ENCODE measurements around the gene DDX49. TPM values are rescaled to one million over a fixed set of nuclear protein-coding genes. Genes with fewer than 3 reads are reported as not detected.

DDX49 gene
- total RNA-seq, 1 donor from 2014 or later, result 46.3 TPM

DNA sequence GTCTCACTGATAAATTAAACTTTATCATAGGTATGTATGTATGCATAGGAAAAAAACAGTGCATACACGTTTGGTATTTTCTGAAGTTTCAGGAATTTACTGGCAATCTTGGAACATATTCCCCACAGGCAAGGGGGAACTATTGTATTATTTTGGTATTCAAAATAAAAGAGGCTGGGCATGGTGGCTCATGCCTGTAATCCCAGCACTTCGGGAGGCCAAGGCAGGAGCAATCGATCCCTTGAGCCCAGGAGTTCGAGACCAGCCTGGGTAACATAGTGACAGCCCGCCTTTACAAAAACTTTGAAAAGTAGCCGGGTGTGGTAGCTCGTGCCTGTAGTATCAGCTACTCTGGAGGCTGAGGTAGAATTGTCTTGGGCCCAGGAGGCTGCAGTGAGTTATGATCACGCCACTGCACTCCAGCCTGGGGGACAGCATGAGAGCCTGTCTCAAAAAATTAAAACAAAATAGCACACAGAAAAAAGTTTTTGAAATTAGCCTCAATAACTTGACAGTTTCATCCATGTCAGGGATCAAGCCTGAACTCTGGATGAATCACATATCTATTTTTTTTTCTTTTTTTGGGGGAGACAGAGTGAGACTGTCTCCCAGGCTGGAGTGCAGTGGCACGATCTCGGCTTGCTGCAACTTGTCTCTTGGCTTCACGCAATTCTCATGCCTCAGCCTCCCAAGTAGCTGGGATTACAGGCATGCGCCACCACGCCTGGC, 50.6 kb downstream of the DDX49 start:
- DNase-seq (ENCODE audit: extremely low read depth, low read depth, low spot score), result no peak

DNA sequence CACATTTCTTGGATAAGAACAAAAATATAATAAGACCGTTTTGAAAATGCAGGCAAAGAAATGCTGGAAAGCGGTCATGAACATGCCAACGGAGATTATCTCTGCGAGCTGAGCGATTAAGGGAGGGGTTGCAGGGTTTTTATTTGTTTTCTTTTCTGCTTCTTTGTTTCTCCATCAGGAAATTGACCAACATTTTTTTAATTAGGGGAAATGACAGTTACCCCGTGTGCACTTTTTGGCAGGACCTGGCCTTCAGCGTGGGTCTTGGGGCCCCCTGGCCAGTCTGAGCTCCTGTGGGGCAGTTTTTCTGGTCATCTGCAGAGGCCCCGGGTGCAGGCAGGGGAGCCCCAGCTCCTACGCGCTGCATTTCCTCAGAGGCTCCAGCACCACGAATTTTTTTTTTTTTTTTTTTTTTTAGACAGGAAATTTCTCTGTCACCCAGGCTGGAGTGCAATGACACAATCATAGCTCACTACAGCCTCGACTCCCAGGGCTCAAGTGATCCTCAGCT, 52.8 kb downstream of the DDX49 start:
- DNase-seq (ENCODE audit: extremely low read depth, low read depth, low spot score), result no peak

DNA sequence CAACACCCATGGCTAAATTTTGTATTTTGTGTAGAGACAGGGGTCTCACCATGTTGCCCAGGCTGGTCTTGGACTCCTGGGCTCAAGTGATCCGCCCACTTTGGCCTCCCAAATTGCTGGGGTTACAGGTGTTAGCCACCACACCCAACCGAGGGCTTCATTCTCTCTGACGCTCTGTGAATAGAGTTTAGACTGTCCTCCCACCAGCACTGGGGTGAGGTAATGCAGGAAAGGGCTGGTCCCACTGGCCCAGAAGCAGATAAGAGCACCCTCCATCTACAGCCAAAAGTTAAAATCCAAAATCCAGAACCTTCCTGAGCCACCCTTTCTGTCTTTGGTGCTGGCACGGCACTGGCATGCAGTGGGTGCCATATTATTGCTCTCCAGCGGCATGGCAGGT, 53.3 kb downstream of the DDX49 start:
- DNase-seq (ENCODE audit: extremely low read depth, low read depth, low spot score), result no peak

DNA sequence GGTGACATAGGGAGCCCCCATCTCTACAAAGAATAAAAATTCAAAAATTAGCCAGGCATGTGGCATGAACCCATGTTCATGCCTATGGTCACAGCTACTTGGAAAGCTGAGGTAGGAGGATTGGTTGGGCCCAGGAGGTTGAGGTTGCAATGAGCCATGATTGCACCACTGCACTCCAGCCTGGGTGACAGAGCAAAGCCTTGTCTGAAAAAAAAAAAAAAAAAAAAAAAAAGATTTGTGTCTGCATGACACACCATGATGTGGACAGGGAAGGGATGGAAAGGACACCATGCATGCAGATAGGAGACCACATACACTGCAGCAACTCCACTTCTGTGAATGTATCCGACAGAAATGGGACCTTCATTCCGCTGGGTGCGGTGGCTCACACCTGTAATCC, 55.5 kb downstream of the DDX49 start:
- DNase-seq (ENCODE audit: extremely low read depth, low read depth, low spot score), result no peak

DNA sequence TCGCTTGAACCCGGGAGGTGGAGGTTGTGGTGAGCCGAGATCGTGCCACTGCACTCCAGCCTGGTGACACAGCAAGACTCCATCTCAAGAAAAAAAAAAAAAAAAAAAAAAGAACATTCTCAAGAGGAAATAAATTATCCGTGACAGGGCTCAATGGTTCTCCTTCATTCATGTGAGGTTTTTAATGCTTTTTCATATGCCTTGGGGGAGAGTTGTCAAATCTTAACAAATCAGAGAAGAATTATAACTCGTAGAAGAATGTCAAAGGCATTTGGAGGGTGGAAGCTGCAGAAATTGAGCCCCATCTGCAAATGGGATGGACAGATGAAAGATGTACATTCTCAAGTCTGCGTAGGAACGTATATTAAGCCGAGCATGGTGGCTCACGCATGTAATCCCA, 56.4 kb downstream of the DDX49 start:
- no peak for DNase-seq (ENCODE audit: extremely low read depth, low read depth, low spot score)

Other genes with a start within 250 kb of the DDX49 start
- 2.8 and 4.7 TPM in 2 replicates for gene CRTC1, start 236.0 kb upstream of the DDX49 start, total RNA-seq
- gene COMP, start 128.4 kb upstream of the DDX49 start, total RNA-seq, result not detected in 2 replicates
- 65.9 and 90.6 TPM in 2 replicates for gene UPF1, start 87.8 kb upstream of the DDX49 start, total RNA-seq
- 10.9 and 12.3 TPM in 2 replicates for gene CERS1, start 23.6 kb upstream of the DDX49 start, total RNA-seq
- 311 and 365 TPM in 2 replicates for gene COPE, start 328 bp upstream of the DDX49 start, total RNA-seq
- gene HOMER3, start 21.5 kb downstream of the DDX49 start, total RNA-seq, result 268 and 518 TPM in 2 replicates
- gene SUGP2, start 113.8 kb downstream of the DDX49 start, total RNA-seq, result 34.8 and 38.9 TPM in 2 replicates
- gene ARMC6, start 113.9 kb downstream of the DDX49 start, total RNA-seq, result 40.0 and 41.1 TPM in 2 replicates
- gene SLC25A42, start 144.3 kb downstream of the DDX49 start, total RNA-seq, result 6.1 and 6.8 TPM in 2 replicates
- 22.0 and 22.6 TPM in 2 replicates for gene TMEM161A, start 218.8 kb downstream of the DDX49 start, total RNA-seq

All from glomerular endothelial cell (primary cell).